HG02884 (cell line): ENCODE data around the gene LOXL1.
"Not testable (repeated sequence)": the region's sequence is repeated elsewhere in the genome, so short reads cannot be mapped to it uniquely, and the experiment has no call there.

Source experiments
- ATAC-seq: cut with Tn5 transposase; IDR thresholded peaks from one replicate; pipeline ENCODE4 v1.9.1; 2021; ENCODE audit warnings: mild to moderate bottlenecking, moderate library complexity; ENCODE audit not compliant: unreplicated experiment

The LOXL1 gene

GRCh38 chr15:73951601-73952000 lies 25.3 kb downstream of the LOXL1 start:
- no peak for ATAC-seq

GRCh38 chr15:73952171-73952912 lies 26.1 kb downstream of the LOXL1 start:
- ATAC-seq, result no peak

GRCh38 chr15:73952913-73953750 lies 26.9 kb downstream of the LOXL1 start:
- ATAC-seq, result no peak

GRCh38 chr15:73954188-73955145 lies 28.2 kb downstream of the LOXL1 start:
- ATAC-seq, result no peak

- no peak for ATAC-seq
Observed at GRCh38 chr15:73955326-73955725, 29.1 kb downstream of the LOXL1 start.

GRCh38 chr15:73955861-73956742 lies 29.8 kb downstream of the LOXL1 start:
- no peak for ATAC-seq

GRCh38 chr15:73956743-73957135 lies 30.5 kb downstream of the LOXL1 start:
- ATAC-seq, result no peak

GRCh38 chr15:73957276-73957675 lies 31.0 kb downstream of the LOXL1 start:
- no peak for ATAC-seq

- no peak for ATAC-seq
Observed at GRCh38 chr15:73957785-73958184, 31.5 kb downstream of the LOXL1 start.

- no peak for ATAC-seq
Observed at GRCh38 chr15:73959012-73959581, 32.8 kb downstream of the LOXL1 start.

- ATAC-seq, result no peak
Observed at GRCh38 chr15:73959801-73960200, 33.5 kb downstream of the LOXL1 start.

GRCh38 chr15:73960472-73961070 lies 34.3 kb downstream of the LOXL1 start:
- ATAC-seq, result not testable (repeated sequence)

GRCh38 chr15:73962433-73962832 lies 36.2 kb downstream of the LOXL1 start:
- no peak for ATAC-seq

GRCh38 chr15:73964736-73965093 lies 38.5 kb downstream of the LOXL1 start:
- ATAC-seq, result peak; percentile 54

GRCh38 chr15:73965094-73965757 lies 39.0 kb downstream of the LOXL1 start:
- peak; percentile 21 for ATAC-seq

- no peak for ATAC-seq
Observed at GRCh38 chr15:73965758-73966113, 39.5 kb downstream of the LOXL1 start.

GRCh38 chr15:73968461-73968860 lies 42.2 kb downstream of the LOXL1 start:
- ATAC-seq, result no peak

- no peak for ATAC-seq
Observed at GRCh38 chr15:73969151-73969759, 43.0 kb downstream of the LOXL1 start.
